Heart right ventricle (tissue), 16 donors: Measurements from ENCODE around the gene PDXK. TPM values are rescaled to one million over a fixed set of nuclear protein-coding genes. Genes with fewer than 3 reads are reported as not detected.

Experiments
- ATAC-seq, 8 donors: fragments of 200-7000 bp; cut with Tn5 transposase; one replicate each; pipeline ENCODE4 v1.9.1; 2020; ENCODE audit warnings: mild to moderate bottlenecking in 8 of 8, moderate library complexity in 8 of 8, moderate number of reproducible peaks in 1 of 8
- DNase-seq, 2 donors: peaks; one replicate each; pipeline ENCODE4 v3.0.0-alpha.2; 2020
- H3K27ac ChIP-seq, 10 donors: fragments of 200-600 bp; sonication (generic) in 2 of 10; one replicate each; pipeline versions ENCODE4 v1.5.0 to v1.8.0; 2020 to 2022; ENCODE audit warnings: mild to moderate bottlenecking in 3 of 10
- H3K27me3 ChIP-seq, 7 donors: fragments of 200-600 bp; one replicate each; pipeline ENCODE4 v1.8.0; 2021 to 2022; ENCODE audit warnings: mild to moderate bottlenecking in 2 of 7
- H3K36me3 ChIP-seq, 9 donors: fragments of 200-600 bp; sonication (generic) in 1 of 9; one replicate each; pipeline versions ENCODE4 v1.5.0 to v1.8.0; 2020 to 2022; ENCODE audit warnings: mild to moderate bottlenecking in 2 of 9
- H3K4me1 ChIP-seq, 9 donors: fragments of 200-600 bp; sonication (generic) in 1 of 9; one replicate each; pipeline versions ENCODE4 v1.5.0 to v1.8.0; 2020 to 2022; ENCODE audit warnings: mild to moderate bottlenecking in 4 of 9
- H3K4me3 ChIP-seq, 10 donors: fragments of 200-600 bp; sonication (generic) in 2 of 10; one replicate each; pipeline versions ENCODE4 v1.5.0 to v1.8.0; 2020 to 2022; ENCODE audit warnings: mild to moderate bottlenecking in 7 of 10, moderate library complexity in 2 of 10
- H3K9me3 ChIP-seq, 11 donors: fragments of 200-600 bp in 10 of 11; sonication (generic) in 2 of 11; one replicate each; pipeline versions ENCODE4 v1.5.0 to v1.8.0; 2013 to 2022; ENCODE audit warnings: mild to moderate bottlenecking in 2 of 11, control low read depth in 1 of 11, moderate library complexity in 1 of 11
- WGBS, 2 donors: extraction: QIAGEN DNeasy Blood & Tissue Kit; methylation state at CpG; one replicate each; pipeline ENCODE4 v1.1.7; 2013; ENCODE audit warnings: inconsistent platforms in 1 of 2; 5-methylcytosine and 5-hydroxymethylcytosine counted together
- intact Hi-C, 10 donors: fragments of 100-400 bp; cut with DNase I; formaldehyde crosslinking; loops; one replicate each; pipeline versions ENCODE4 v1.11.1 to v1.14.2; 2022
- polyA plus RNA-seq, 2 donors: library from polyadenylated mRNA; stranded (reverse); fragments of 200-250 nt; gene quantifications; one replicate each; pipeline ENCODE4 v1.2.3, GENCODE V29; 2013
- total RNA-seq, 10 donors: library from RNA; stranded (reverse); fragmentation: NEBNext Ultra II Directional in 3 of 10; extraction: Animal tissue kit (Norgen Biotek cat#: 25700) in 3 of 10; gene quantifications; one replicate each; pipeline versions ENCODE4 v1.2.1 to v1.2.4, GENCODE V29; 2021 to 2023
- TF ChIP-seq, protein P1 (sequence below), 9 donors: fragments of 200-600 bp; sonication (generic) in 2 of 9; IDR thresholded peaks; one replicate each; pipeline versions ENCODE4 v1.5.0 to v1.8.0; 2021 to 2022; ENCODE audit warnings: antibody characterized with exemption in 9 of 9, mild to moderate bottlenecking in 5 of 9, moderate library complexity in 1 of 9
- donor health status: Arrhythmogenic right ventricular cardiomyopathy.
- donor health status: ischemic (EF 13 %, LVEDD 7.1; RV severe dilation, severe dysfunction).
- donor health status: healthy with polysubstance abuse.
- donor health status: DM: no; HTN: yes; CAD: no.
- donor health status: DM: no; HTN: no; CAD: no.
- donor health status: ischemic (EF 25% LVEDD 6.9; RV normal size, moderate dysfunction).
- donor health status: ischemic (EF 25% LVEDD 5.7; RV mildly dilated, moderate dysfunction).
- donor health status: healthy.
- donor health status: DM: yes; HTN: yes; CAD: no.
- donor health status: Ischemic cardiomyopathy.
- donor health status: ischemic (EF 35%, LVEDD 5.7; RV mildly dilated, moderate dysfunction).
- donor health status: nonischemic (EF 11% LVEDD 7.7; RV severe dilation, severe dysfunction).
- donor health status: DM: yes; HTN: yes; CAD: no.
- donor health status: PGD.
- donor health status: ischemic (EF 29% LVEDD 5.4; RV normal size, mild dysfunction).
- donor health status: nonischemic (EF 23%, LVEDD 6.1; RV moderate dilation, normal function).

The PDXK gene
- total and polyA plus RNA-seq, 12 donors, result 47.8 to 102 (median 73.0) TPM

DNA sequence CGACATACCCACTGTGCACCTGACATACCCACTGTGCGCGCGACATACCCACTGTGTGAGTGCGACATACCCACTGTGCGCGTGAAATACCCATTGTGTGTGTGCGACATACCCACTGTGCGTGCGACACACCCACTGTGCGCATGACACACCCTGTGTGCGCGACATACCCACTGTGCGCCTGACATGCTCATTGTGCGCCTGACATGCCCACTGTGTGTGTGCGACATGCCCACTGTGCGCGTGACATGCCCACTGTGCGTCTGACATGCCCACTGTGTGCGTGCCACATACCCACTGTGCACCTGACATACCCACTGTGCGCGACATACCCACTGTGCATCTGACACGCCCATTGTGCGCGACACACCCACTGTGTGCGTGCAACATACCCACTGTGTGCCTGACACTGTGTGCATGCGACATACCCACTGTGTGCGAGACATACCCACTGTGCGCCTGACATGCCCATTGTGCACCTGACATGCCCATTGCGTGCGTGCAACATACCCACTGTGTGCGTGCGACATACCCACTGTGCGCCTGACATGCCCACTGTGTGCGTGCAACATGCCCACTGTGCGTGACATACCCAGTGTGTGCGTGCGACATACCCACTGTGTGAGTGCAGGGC is 68.0 kb downstream of the PDXK start:
- Histone ChIP-seq H3K9me3 (no peaks in the 10 kb centered on the region), H3K27ac (no peak overlapping the region), H3K4me1 (peaks cover 6 to 22% (median 19%) of the 10 kb centered on the region in 9 donors), H3K36me3 (peaks cover 0 to 12% (median 2%) of the 10 kb centered on the region in 9 donors), H3K4me3 (no peak overlapping the region), H3K27me3 (no peaks in the 10 kb centered on the region)
- DNase-seq (no peak), ATAC-seq (peak in 1 of 8 donors; percentile 5)
- 96 to 97% methylated on average over 35 to 38 of the region's 38 CpGs for WGBS, 2 donors
- intact Hi-C loops, result loop anchor here in 2 of 10 donors (10.0 kb wide), 1 partner anchor 62 kb away; no protein-coding TSS in a partner anchor
- TF ChIP-seq, protein P1, sequence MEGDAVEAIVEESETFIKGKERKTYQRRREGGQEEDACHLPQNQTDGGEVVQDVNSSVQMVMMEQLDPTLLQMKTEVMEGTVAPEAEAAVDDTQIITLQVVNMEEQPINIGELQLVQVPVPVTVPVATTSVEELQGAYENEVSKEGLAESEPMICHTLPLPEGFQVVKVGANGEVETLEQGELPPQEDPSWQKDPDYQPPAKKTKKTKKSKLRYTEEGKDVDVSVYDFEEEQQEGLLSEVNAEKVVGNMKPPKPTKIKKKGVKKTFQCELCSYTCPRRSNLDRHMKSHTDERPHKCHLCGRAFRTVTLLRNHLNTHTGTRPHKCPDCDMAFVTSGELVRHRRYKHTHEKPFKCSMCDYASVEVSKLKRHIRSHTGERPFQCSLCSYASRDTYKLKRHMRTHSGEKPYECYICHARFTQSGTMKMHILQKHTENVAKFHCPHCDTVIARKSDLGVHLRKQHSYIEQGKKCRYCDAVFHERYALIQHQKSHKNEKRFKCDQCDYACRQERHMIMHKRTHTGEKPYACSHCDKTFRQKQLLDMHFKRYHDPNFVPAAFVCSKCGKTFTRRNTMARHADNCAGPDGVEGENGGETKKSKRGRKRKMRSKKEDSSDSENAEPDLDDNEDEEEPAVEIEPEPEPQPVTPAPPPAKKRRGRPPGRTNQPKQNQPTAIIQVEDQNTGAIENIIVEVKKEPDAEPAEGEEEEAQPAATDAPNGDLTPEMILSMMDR (IDR thresholded peaks at IDR 0.05), result no peak

DNA sequence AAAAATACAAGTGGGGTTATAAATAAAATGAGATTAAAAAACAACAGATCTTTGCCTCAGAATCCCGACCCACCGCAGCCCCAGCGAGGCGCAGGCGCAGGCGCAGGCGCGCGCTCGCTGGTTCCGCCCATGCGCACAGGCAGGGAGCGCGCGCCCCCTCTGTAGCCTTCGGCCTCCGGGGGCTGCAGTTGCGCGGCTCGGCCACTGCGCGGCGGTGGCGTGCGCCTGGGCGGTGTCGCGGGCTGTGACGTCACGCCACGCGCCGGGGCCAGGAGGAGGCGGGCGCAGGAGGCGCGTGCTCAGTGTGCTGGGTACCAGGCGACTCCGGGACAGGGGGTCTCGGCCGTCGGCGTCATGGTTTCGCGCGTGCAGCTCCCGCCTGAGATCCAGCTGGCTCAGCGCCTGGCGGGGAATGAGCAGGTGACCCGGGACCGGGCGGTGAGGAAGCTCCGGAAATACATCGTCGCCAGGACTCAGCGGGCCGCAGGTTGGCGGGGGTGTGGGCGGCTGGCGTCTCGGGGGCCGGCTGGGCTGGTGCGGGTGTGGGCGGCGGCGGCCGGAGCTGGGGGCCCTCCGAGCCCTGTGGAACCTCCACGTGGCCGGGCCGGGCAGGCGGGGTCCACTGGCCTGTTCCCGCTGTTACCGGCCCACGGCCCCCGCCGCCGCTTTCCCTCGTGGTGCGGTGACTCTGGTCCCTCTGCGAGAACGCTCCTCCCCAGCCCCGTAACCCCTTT is 70.5 kb downstream of the PDXK start, which contains the start of gene RRP1:
TSS of gene RRP1 (plus strand) at position 302 of the 734 bp plus-strand sequence. CDS start at position 355, 53 bp downstream.
- no peaks in the 10 kb centered on the region for H3K9me3 ChIP-seq
- intact Hi-C loops, result loop anchor here in 3 of 10 donors (5.0 to 10.0 kb wide), 2 partner anchors 47 to 65 kb away; no protein-coding TSS in a partner anchor
- H3K4me3 ChIP-seq, result peak within 1 kb of the TSS; percentile 73 to 97 (median 92)
- peak; percentile 84 to 94 for DNase-seq
- ATAC-seq, result peak; percentile 95 to 98 (median 95)
- 0 to 1% methylated on average over 75 to 83 of the region's 83 CpGs for WGBS, 2 donors
- TF ChIP-seq, protein P1 (IDR thresholded peaks at IDR 0.05), result peak in 8 of 9 donors; percentile 97 to 100 (median 100)
- H3K4me1 ChIP-seq, result peaks cover 6 to 22% (median 19%) of the 10 kb centered on the region in 9 donors
- H3K36me3 ChIP-seq, result peaks cover 0 to 38% (median 24%) of the 10 kb centered on the region in 9 donors
- no peaks in the 10 kb centered on the region for H3K27me3 ChIP-seq
- peak within 1 kb of the TSS; percentile 53 to 95 (median 86) for H3K27ac ChIP-seq

DNA sequence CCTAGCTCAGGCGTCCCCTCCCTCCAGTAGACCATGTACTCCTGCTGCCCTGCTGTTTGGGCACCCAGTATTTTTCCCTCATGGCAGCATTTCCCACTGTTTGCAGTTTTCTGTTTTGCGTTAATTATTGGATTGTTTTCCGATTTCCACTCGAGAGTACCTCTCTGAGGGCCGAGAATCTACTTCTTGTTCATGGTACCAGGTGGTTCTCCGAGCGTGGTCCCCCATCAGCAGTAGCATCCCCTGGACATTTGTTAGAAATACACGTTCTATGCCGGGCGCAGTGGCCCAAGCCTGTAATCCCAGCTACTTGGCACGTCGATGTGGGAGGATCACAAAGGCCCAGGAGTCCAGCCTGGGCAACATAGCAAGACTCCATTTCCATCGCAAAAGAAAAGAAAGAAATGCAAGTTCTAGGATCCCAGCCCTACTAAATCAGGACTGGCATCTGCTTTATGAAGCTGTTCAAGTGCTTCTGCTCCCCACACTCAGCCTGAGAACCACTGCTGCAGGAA is 71.1 kb downstream of the PDXK start:
- ATAC-seq (no peak), DNase-seq (no peak)
- Histone ChIP-seq H3K4me3 (peak overlapping the region; percentile 73 to 97 (median 92)), H3K27me3 (no peaks in the 10 kb centered on the region), H3K27ac (peak overlapping the region in 9 of 10 donors; percentile 63 to 95 (median 87)), H3K9me3 (no peaks in the 10 kb centered on the region), H3K36me3 (peaks cover 0 to 44% (median 24%) of the 10 kb centered on the region in 9 donors), H3K4me1 (peaks cover 6 to 22% (median 19%) of the 10 kb centered on the region in 9 donors)
- TF ChIP-seq, protein P1 (IDR thresholded peaks at IDR 0.05), result no peak
- 19 to 21% methylated on average over 13 of the region's 13 CpGs for WGBS, 2 donors
- intact Hi-C loops, result loop anchor here in 1 of 10 donors (5.0 kb wide), 1 partner anchor 48 kb away; no protein-coding TSS in a partner anchor

DNA sequence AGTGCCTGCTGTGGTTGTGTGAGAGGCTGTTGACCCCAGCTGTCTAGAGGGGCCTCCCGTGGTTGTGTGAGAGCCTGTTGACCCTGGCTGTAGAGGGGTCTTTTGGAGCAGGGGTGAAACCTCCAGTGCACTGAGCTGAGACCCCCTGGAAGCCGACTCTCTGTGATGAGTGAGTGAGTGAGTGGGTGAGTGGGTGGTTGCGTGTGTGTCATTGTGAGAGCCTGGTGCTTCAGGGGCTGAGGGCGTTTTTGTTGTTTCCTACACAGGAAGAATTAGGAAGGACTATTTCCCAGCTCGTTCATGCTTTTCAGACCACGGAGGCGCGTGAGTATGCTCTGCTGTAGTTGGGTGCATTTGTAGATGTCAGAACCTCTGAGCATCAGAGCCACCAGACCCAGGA is 73.5 kb downstream of the PDXK start:
- H3K27me3 ChIP-seq, result no peaks in the 10 kb centered on the region
- DNase-seq (no peak), ATAC-seq (no peak)
- 92 to 95% methylated on average over 8 of the region's 8 CpGs for WGBS, 2 donors
- intact Hi-C loops, result loop anchor here in 1 of 10 donors (5.0 kb wide), 1 partner anchor 50 kb away; no protein-coding TSS in a partner anchor
- H3K9me3 ChIP-seq, result no peaks in the 10 kb centered on the region
- H3K36me3 ChIP-seq, result peaks cover 0 to 67% (median 41%) of the 10 kb centered on the region in 9 donors
- H3K27ac ChIP-seq, result no peak overlapping the region
- H3K4me1 ChIP-seq, result peaks cover 6 to 22% (median 19%) of the 10 kb centered on the region in 9 donors
- H3K4me3 ChIP-seq, result no peak overlapping the region
- TF ChIP-seq, protein P1 (IDR thresholded peaks at IDR 0.05), result no peak
